ENCODE measurements around the gene BCAR1. TPM values are rescaled to one million over a fixed set of nuclear protein-coding genes. Genes with fewer than 3 reads are reported as not detected.

The BCAR1 gene
- total and polyA plus RNA-seq, 2 of the 13 experiments (the other 11 are each of a cell fraction or from before 2014, with no cell fraction given): 48.1 to 51.7 TPM

DNA sequence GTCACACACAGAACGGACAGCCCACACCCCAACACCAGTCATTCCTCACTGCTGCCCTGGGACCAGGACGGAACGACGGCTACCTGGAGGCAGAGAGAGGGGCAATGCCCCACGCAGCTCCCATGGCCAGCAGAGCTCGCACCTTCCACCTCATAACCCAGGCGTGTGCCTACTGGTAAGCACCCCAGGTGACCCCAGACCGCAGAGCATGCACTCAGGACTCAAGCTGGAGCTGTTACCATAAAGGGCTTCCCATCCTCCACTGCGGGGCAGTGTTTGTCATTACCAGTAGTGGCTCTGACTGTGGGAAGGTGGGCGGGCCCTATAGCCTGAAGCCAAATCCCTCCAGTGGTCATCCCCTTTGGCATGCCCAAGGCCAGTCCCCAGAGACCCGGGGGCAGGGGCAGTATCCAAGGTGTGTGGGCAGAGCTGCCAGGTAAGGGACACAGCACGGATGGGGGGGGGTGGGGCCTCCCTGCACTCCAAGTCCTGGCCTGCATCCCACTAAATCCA, 4.7 kb upstream of the BCAR1 start (continued):
- TF ChIP-seq ZNF646 (CRISPR knock-in tag; IDR thresholded peaks at IDR 0.05) (no peak), FOXA1 (IDR thresholded peaks at IDR 0.05) (no peak), FOXA1 (CRISPR knock-in tag; IDR thresholded peaks at IDR 0.05) (peak; percentile 60), PHF21A (CRISPR knock-in tag; IDR thresholded peaks at IDR 0.05) (no peak; the same call in 1 of the 2 replicates), REL (CRISPR knock-in tag; conservative IDR thresholded peaks at IDR 0.05) (no peak), DPF2 (CRISPR knock-in tag; IDR thresholded peaks at IDR 0.05; ENCODE audit: borderline replicate concordance, low read depth) (no peak), ZNF546 (CRISPR knock-in tag; conservative IDR thresholded peaks at IDR 0.05) (no peak), POGZ (CRISPR knock-in tag; IDR thresholded peaks at IDR 0.05) (no peak), YEATS2 (CRISPR knock-in tag; IDR thresholded peaks at IDR 0.05; ENCODE audit: borderline replicate concordance) (0 out of 2 replicates have a peak, but pooled peaks have one; percentile 33), ZFP62 (CRISPR knock-in tag; IDR thresholded peaks at IDR 0.05) (no peak), RFX5 (IDR thresholded peaks at IDR 0.05; ENCODE audit: low read depth, low read length) (no peak), PBX2 (CRISPR knock-in tag; IDR thresholded peaks at IDR 0.05) (no peak), ZNF782 (CRISPR knock-in tag; IDR thresholded peaks at IDR 0.05; ENCODE audit: borderline replicate concordance) (no peak), ZNF570 (CRISPR knock-in tag; IDR thresholded peaks at IDR 0.05; ENCODE audit: borderline replicate concordance) (no peak), ZNF234 (CRISPR knock-in tag; conservative IDR thresholded peaks at IDR 0.05) (no peak), ZMAT5 (CRISPR knock-in tag; IDR thresholded peaks at IDR 0.05; ENCODE audit: borderline replicate concordance, low read depth) (no peak)
- TF ChIP-seq, protein P1, sequence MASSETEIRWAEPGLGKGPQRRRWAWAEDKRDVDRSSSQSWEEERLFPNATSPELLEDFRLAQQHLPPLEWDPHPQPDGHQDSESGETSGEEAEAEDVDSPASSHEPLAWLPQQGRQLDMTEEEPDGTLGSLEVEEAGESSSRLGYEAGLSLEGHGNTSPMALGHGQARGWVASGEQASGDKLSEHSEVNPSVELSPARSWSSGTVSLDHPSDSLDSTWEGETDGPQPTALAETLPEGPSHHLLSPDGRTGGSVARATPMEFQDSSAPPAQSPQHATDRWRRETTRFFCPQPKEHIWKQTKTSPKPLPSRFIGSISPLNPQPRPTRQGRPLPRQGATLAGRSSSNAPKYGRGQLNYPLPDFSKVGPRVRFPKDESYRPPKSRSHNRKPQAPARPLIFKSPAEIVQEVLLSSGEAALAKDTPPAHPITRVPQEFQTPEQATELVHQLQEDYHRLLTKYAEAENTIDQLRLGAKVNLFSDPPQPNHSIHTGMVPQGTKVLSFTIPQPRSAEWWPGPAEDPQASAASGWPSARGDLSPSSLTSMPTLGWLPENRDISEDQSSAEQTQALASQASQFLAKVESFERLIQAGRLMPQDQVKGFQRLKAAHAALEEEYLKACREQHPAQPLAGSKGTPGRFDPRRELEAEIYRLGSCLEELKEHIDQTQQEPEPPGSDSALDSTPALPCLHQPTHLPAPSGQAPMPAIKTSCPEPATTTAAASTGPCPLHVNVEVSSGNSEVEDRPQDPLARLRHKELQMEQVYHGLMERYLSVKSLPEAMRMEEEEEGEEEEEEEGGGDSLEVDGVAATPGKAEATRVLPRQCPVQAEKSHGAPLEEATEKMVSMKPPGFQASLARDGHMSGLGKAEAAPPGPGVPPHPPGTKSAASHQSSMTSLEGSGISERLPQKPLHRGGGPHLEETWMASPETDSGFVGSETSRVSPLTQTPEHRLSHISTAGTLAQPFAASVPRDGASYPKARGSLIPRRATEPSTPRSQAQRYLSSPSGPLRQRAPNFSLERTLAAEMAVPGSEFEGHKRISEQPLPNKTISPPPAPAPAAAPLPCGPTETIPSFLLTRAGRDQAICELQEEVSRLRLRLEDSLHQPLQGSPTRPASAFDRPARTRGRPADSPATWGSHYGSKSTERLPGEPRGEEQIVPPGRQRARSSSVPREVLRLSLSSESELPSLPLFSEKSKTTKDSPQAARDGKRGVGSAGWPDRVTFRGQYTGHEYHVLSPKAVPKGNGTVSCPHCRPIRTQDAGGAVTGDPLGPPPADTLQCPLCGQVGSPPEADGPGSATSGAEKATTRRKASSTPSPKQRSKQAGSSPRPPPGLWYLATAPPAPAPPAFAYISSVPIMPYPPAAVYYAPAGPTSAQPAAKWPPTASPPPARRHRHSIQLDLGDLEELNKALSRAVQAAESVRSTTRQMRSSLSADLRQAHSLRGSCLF (CRISPR knock-in tag; IDR thresholded peaks at IDR 0.05; ENCODE audit: borderline replicate concordance): no peak

Data from HepG2 (cell line).